ENCODE measurements around the gene ADAMTS16. TPM values are rescaled to one million over a fixed set of nuclear protein-coding genes. Genes with fewer than 3 reads are reported as not detected.

Gene ADAMTS16
- total RNA-seq, 4 donors from 2014 or later, result under 0.01 to 19.2 (median 0.34) TPM; not detected in 1

DNA sequence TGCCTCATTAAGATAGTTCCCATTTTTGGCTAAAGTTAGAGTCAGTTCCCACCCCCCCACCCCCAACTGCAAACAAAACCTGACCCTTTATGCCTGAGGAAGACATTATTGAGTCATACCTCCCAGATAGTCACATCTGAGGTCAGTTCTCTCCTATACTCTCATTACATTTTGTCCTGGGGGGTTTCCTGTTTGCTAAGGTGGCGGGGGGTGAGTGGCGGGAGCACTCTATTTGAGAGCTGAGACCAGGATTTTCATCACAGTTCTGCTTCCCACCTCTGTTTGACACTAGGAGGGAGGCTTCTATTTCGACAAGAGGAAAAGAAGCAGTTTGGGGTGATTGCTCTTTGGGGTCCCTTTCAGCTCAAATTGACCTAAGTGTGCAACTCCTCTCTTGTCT, 222.9 kb downstream of the ADAMTS16 start:
- DNase-seq, result no peak
- Histone ChIP-seq H3K27me3 (no peaks in the 10 kb centered on the region), H3K36me3 (no peaks in the 10 kb centered on the region), H3K4me3 (no peak overlapping the region), H3K9me3 (no peaks in the 10 kb centered on the region), H3K27ac (no peak overlapping the region), H3K4me1 (no peaks in the 10 kb centered on the region)
- TF ChIP-seq, protein P1, sequence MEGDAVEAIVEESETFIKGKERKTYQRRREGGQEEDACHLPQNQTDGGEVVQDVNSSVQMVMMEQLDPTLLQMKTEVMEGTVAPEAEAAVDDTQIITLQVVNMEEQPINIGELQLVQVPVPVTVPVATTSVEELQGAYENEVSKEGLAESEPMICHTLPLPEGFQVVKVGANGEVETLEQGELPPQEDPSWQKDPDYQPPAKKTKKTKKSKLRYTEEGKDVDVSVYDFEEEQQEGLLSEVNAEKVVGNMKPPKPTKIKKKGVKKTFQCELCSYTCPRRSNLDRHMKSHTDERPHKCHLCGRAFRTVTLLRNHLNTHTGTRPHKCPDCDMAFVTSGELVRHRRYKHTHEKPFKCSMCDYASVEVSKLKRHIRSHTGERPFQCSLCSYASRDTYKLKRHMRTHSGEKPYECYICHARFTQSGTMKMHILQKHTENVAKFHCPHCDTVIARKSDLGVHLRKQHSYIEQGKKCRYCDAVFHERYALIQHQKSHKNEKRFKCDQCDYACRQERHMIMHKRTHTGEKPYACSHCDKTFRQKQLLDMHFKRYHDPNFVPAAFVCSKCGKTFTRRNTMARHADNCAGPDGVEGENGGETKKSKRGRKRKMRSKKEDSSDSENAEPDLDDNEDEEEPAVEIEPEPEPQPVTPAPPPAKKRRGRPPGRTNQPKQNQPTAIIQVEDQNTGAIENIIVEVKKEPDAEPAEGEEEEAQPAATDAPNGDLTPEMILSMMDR (IDR thresholded peaks at IDR 0.05), result no peak
- no peak for TF ChIP-seq POLR2A (IDR thresholded peaks at IDR 0.05)
- intact Hi-C loops (cut with DNase I; ENCODE audit: low total_unique reads), result no loop called here

DNA sequence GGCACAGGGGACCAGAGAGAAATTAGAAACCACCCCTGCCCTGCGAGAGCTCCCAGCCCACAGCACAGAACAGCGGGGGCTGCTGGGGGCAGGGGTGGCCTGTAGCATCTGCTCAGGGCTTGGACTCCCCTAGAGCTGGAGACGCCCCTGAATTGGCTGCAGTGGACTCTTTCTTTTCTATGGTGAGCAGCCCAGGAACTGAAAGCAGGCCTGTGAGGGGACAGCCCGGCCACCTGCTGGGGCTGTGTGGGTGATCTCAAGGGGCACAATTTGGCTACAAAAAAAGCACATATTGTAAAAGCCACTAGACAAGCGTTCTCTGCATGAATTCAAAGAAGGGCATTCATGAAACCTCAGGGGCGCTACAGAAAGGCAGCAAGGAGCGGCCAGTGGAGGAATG, 224.8 kb downstream of the ADAMTS16 start:
- H3K27ac ChIP-seq, result no peak overlapping the region
- H3K36me3 ChIP-seq, result no peaks in the 10 kb centered on the region
- no peak for DNase-seq
- no peaks in the 10 kb centered on the region for H3K27me3 ChIP-seq
- no peak overlapping the region for H3K4me3 ChIP-seq
- intact Hi-C loops (cut with DNase I; ENCODE audit: low total_unique reads), result no loop called here
- no peaks in the 10 kb centered on the region for H3K4me1 ChIP-seq
- no peaks in the 10 kb centered on the region for H3K9me3 ChIP-seq
- no peak for TF ChIP-seq POLR2A (IDR thresholded peaks at IDR 0.05)
- TF ChIP-seq, protein P1 (IDR thresholded peaks at IDR 0.05), result no peak

DNA sequence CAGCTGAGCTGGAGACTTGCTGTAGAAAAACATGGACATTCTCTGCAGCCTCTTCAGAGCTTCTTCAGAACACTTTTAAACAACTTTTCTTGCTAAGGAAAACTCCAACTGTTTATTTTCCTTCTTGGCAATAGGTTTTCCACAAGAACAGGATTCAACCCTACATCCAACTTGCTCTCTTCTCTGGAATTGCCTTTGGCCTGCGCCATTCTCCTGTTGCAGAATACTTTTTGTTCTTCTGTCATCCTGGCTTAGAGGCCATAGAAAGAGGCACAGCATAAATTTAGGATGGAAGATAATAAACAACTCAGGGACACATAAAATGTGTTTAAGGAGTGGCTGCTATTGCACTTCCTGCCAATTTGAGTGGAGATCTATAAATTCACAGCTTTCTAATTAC, 227.6 kb downstream of the ADAMTS16 start:
- Histone ChIP-seq H3K4me1 (no peaks in the 10 kb centered on the region), H3K9me3 (no peaks in the 10 kb centered on the region), H3K27ac (no peak overlapping the region), H3K36me3 (no peaks in the 10 kb centered on the region), H3K27me3 (no peaks in the 10 kb centered on the region), H3K4me3 (no peak overlapping the region)
- intact Hi-C loops (cut with DNase I; ENCODE audit: low total_unique reads), result no loop called here
- TF ChIP-seq POLR2A (IDR thresholded peaks at IDR 0.05), result no peak
- TF ChIP-seq, protein P1 (IDR thresholded peaks at IDR 0.05), result no peak
- peak in 1 of 2 donors; percentile 42 for DNase-seq

- TF ChIP-seq, protein P1 (IDR thresholded peaks at IDR 0.05), result no peak
- no peak for TF ChIP-seq POLR2A (IDR thresholded peaks at IDR 0.05)
- intact Hi-C loops (cut with DNase I; ENCODE audit: low total_unique reads), result no loop called here
- no peaks in the 10 kb centered on the region for H3K27me3 ChIP-seq
These were observed 229.0 kb downstream of the ADAMTS16 start for GRCh38 chr5:5369051-5369605.

More at GRCh38 chr5:5369051-5369605, 229.0 kb downstream of the ADAMTS16 start:
- Histone ChIP-seq H3K27ac (no peak overlapping the region), H3K4me3 (no peak overlapping the region), H3K36me3 (no peaks in the 10 kb centered on the region), H3K9me3 (no peaks in the 10 kb centered on the region), H3K4me1 (no peaks in the 10 kb centered on the region)
- DNase-seq, result no peak

Small RNA genes within 50 kb of the gene (small RNA-seq; reads per million reads assigned to genes)
- gene RN7SKP73, result not detected
